DMS79 treated with DMSO at 0.1 percent for 48 hours (cell line): ENCODE measurements around the gene PPM1B.
"Not testable (repeated sequence)": the region's sequence is repeated elsewhere in the genome, so short reads cannot be mapped to it uniquely, and the experiment has no call there.

ENCODE experiments used
- DNase-seq: peaks from one replicate; lab custom pipeline; 2025; lab: John Stamatoyannopoulos, UW

The PPM1B gene

DNA sequence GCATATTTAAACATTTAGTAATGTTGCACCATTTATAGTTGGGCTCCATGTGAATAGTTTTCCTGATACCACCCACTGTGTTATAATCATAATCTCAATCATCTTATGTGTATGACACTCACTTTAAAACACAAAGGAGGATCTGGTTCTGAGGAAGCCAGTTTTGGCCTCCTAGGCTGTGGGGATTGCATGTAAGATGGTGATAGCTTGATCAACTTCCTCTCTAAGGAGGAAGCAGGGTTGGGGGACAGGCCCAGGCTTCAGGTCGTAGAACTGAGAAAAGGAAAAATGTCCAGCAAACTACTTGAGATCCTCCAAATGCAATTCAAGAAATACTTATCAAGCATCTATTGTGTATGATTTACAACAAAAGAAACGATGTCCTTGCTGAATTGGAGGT is 4.9 kb upstream of the PPM1B start:
- DNase-seq = no peak

DNA sequence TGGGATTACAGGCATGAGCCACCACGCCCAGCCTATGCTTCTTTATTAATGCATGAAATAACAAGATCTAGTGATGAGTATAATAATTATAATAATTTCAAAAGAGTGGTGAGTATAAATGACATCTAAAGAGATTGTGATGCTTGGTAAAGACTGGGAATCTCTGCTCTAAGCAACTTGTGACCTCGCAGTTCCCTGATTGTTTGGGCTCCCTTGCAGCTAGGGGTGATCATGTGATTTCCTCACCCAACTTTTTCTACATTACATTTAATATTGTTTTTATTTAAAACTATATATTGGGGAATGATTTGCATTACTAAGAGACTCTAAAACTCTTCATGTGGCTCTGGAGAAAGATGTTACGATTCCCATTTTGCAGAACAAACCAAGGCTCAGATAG is 4.1 kb upstream of the PPM1B start:
- no peak for DNase-seq

DNA sequence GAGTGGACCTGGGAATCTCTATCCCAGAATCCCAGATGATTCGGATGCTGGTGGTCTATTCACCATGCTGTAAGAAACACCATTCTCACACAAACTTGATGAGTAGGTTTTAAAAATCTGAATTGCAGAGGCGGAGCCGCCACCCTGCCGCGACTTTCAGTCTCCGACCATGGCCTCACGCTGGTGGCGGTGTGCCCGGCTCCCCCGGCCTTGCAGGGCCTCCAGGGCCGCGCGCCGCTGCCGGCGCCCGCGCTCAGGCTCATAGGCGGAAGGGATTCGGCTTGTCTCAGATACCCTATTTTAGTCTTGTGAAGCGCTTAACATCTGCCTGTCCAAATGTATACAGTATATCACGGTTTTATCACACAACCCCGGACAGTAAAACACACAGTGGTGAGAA is 2.6 kb upstream of the PPM1B start:
- DNase-seq = no peak

DNA sequence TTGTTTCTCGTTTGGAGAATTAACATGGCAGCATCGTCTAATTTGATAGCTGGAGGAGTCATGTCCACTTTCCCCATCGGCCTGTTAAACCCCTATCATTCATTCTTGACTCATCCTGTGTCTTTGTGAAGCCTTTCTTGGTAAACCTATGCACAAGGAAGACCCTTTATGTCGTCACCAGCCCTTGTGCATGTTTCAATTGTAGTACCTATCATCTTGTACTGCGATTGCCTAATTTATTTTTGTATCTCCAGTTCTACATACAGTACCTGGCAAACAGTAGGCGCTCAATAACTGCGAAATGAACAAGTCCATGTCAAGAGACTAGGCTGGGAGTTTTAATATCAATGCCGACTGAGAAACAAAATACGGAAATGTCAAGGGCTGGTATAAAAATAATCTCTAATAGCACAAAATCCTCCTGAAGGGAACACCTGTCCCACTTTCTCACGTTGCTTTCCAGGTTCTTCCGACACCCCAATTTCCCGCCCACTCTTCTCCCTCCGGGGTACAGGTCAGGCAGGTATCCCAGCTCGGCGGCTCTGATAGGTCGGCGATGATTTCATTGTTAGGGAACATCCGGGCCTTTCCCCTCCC is 1.3 kb upstream of the PPM1B start:
- DNase-seq = no peak

DNA sequence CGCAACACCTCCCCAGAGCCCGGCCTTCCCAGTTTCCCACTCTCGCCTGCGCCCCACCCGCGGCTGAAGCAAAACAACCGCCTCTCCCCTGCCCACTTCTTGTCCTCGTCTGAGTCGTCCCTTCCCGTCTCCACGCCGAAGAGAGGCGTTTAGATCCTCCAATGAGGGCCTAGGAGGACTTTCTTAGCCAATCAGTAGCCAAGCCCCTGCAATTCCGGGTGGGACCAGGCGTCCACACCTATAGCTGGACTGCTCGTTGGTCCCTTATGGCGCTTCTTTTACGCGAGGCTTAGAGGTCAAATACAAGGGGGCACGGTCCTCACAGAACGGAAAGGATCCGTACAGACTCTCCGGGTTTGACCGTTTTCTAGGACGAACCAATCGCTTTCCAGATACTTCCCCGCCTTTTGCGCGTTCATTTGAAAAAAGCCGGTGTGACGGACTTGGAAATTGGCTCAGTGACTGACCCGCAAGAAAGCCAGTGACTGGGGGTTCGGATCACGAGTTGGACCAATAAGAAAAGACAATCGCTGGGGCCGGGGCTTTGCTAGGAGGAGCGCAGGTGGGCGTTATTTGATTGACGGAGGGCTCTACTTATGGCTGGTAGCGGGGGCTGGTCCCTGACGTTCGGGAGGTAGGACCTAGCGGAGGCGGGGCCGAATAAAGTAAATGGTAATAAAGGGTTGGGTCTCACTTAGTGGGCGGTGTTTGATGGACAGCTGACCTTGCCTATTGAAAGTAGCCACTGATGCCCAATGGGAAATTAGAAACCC is 581 bp upstream of the PPM1B start:
- DNase-seq = peak; percentile 99

DNA sequence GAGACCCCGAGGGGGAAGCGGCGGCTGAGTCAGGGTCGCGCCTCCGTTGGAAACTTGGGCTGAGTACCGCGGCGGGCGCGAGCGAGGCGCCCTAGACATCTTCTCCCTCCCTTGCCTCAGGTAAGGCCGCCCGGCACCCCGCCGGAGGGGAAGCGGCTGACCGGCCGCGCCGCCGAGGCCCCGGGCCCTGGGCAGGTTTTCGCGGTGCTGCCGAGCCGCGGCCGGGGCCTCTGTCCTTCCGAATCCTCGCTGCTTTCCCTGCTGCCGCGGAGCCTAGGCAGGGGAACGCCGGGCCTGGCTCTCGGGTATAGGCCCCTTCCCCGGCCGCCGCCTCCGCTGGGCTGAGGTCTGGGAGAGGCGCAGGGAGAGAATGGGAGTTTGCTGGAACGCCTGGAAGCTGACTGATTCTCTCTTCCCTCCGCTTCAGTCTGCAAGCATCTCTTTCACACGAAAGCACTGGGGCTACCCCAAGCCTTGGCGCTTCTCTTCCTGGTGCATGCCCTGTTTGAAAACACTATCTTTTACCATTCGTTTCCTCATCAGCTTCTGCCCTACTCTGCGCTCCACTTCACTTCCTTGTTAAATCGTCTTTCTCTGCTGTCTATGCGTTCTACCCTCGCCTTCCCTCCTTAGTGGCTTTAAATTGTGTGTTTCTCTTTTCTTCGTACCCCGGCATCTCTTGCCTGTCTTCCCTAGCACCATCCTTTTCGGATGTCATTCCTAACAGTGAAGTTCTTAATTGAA is 652 bp downstream of the PPM1B start:
- peak; percentile 21 for DNase-seq

DNA sequence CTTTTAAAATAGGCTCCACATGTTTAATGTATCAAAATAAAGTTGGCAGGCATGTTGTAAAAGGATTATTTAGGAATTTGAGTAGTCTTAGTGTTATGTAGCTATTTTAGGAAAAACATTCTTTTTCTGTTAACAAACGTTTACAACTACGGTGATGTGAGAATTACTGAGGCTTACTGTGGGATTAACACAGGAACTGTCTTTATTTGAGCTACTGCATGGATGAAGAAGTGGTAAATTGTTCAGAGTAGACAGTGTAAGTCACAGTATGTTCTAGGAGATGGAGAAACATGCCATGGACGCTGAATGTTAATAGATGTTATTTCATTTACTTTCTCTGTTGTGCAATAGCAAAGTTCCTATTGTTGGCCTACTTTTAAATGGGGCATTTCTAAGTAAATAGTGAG is 1.6 kb downstream of the PPM1B start:
- DNase-seq = peak; percentile 13

DNA sequence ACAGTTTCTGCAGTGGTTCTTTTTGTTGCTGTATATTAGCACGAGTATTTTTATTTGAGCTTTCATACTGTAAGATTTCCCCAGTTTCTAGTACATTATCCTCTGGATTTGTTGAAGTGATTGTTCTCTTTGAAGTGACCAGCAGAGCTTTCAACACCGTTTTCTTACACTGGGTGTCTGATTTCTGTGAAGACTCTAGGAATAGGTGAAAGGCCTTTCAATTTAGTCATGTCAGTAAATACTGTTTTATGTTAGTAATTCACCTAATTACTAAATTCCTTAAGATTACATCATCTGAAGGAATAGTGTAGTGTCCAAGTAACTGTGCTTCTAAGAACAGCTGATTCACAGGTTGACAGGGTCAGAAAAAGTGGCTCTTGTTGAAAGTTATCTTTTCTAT is 2.3 kb downstream of the PPM1B start:
- DNase-seq = no peak

DNA sequence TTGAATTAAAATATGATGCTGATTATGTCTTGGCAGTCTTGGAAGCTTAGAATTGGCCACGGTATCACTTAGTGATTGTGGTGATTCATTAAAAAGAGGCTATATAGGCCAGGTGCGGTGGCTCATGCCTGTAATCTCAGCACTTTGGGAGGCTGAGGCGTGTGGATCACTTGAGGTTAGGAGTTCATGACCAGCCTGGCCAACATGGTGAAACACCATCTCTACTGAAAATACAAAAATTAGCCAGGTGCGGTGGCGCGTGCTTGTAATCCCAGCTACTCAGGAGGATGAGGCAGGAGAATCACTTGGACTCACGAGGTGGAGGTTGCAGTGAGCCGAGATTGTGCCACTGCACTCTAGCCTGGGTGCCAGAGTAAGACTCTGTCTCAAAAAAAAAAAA is 2.8 kb downstream of the PPM1B start:
- not testable (repeated sequence) for DNase-seq

DNA sequence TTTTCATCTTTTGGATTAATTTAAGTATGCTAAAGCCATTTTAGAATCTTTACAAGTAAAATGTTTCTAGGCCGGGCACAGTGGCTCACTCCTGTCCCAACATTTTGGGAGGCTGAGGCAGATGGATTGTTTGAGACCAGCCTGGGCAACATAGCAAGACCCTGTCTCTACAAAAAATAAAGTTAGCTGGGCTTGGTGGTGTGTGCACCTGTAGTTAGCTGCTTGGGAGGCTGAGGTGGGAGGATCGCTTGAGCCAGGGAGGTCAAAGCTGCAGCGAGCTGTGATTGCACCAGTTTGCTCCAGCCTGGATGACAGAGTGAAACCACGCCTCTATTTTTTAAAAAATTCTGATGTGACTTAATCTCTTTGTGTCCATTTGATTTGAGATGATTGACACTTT is 3.9 kb downstream of the PPM1B start:
- no peak for DNase-seq

DNA sequence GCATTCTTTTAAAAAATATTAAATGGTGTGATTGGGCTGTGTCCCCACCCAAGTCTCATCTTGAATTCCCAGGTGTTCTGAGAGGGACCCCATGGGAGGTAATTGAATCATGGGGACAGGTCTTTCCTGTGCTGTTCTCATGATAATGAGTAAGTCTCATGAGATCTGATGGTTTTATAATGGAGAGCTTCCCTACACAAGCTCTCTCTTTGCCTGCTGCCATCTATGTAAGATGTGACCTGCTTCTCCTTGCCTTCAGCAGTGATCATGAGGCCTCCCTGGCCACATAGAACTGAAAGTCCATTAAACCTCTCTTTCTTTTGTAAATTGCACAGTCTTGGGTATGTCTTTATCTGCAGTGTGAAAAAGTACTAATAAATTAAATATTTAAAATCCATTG is 10.3 kb downstream of the PPM1B start:
- no peak for DNase-seq

DNA sequence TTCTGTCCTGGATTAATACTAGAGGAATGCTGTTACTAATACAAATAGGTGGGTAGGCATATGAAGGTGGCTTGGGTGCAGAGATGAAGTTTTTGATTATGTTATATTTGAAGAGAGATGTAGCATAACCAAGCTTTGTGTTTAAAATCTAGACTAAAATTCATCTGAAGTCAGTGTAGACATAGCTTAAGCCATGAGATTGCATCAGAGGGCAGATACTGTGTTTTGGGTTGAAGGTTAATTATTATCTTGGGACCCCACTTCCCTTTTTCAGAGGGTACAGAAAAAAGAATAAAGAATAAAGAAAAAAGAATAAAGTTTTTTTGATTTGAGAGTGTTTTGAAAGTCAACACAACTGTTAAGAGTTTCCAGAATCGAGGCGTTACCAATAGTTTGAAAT is 13.0 kb downstream of the PPM1B start:
- no peak for DNase-seq

DNA sequence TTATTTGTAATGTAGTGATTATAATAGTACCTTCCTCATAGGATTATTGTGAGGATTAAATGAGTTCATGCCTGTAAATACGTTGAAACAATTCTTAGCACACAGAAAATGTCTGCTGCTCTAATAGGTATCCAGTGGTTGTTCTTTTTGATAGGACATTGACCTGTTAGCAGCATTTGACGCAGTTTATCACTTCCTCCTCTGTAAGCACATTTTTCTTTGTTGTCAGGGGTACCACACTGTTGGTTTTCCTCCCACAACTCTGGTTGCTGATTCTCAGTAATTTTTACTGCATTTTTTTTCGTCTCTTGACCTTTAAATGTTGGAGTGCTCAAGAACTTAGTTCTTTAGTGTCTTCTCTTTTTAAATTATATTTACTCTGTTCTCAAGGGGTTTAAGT is 15.4 kb downstream of the PPM1B start:
- DNase-seq = no peak

DNA sequence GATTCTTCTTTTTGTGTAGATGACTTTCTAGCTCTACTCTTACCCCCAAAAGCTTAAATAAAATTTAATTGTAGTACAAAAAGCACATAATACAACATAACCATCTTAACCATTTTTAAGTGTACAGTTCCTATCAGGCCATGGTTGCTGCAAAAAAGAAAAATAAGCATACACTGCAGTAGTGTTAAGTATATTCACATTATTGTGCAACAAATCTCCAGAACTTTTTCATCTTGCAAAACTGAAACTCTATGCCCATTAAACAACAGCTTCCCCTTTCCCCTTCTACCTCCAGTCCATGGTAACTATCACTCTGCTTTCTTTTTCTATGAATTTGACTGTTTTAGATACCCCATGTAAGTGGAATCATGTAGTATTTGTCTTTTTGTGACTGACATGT is 18.1 kb downstream of the PPM1B start:
- no peak for DNase-seq

DNA sequence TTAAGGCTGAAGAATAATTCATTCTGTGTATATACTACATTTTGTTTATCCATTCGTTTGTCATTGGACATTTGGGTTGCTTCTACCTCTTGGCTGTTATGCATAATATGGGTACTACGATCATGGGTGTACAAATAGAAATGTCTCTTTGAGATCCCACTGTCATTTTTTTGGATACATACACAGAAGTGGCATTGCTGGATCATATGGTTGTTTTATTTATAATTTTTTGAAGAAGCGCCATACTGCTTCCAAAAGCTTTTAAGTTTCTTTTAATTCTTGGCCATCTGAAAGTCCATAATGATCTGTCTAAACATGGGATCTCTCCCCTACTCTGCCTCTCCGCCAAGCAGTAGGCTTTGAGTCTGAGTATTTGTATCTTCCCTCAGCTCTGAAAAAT is 18.6 kb downstream of the PPM1B start:
- no peak for DNase-seq

DNA sequence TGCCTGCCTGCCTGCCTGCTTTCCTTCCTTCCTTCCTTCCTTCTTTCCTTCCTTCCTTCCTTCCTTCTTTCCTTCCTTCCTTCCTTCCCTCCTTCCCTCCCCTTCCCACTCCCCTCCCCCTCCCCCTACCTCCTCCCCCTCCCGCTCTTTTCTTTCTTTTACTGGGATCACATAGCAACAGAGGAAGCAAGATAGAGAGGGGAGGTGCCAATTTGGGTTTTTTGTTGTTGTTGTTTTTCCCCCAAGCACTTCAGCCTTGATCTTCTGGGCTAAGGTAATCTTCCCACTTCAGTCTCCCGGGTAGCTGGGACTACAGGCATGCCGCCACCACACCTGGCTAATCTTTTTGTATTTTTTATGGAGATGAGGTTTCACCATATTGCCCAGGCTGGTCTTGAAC is 20.0 kb downstream of the PPM1B start:
- DNase-seq = no peak

DNA sequence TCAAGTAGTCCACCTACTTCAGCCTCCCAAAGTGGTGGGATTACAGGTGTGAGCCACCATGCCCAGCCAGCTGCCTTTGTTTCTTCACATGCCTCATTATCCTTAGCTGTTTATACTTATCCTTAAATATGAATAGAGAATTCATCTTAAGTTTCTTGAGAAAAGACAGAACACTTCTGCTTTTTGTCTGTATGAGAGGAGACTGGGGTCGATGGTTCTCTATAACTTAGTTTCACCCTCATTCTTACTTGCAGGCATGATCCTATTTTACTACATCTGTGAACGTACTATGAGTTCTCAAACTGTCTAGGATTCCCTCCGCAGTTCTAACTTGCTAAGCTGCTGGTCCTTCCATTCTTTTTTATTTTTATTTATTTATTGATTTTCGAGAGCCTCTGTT is 20.4 kb downstream of the PPM1B start:
- DNase-seq = no peak

DNA sequence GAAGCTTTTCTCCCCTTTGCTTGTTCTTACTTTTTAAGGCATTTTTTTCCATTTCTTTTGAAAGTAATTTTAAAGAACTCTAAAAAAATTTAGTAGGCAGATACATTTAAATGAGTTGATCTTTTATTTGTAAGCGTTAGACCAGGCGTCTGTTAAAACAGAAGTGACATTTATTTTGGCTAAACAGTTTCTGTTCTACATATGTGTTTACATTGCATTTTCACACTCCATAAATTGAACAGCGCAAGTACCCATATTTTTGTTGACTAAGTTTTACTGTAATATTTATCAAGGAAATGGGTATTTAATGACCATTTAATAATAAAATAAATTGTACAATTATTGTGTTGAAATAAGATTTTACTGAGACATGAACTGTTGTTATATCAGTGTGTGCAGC is 21.9 kb downstream of the PPM1B start:
- DNase-seq = no peak

DNA sequence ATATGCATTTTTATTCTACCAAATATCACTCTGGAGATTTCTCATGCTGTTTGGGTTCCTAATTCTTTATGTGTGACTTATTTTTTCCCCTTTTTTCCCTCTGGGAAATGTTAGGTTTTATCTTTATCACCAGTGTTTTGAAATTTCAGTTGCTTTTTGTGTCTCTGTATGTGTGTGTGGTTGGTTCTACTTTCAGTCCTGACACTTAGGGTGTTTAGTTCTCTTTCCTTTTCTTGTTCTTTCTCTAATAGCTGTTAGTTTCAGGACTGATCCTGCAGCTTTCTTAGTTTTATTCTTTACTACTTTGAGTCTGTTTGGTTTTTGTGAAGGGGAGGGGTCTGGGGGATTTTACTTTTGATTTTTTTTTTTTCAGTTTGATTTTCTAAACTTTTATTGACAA is 23.1 kb downstream of the PPM1B start:
- DNase-seq = no peak

DNA sequence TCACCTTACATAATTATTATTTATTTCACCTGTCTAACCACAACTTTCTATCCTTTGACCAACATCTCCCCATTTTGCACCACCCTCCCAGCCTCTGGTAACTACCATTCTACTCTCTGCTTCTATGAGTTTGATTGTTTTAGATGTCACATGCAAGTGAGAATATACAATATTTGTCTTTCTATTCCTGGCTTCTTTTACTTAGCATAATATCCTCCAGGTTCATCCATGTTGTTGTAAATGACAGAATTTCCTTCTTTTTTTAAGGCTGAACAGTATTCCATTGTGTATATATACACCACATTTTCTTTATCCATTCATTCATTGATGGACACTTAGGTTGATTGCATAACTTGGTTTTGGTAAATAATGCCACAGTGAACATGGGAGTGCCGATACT is 24.0 kb downstream of the PPM1B start:
- DNase-seq = no peak

DNA sequence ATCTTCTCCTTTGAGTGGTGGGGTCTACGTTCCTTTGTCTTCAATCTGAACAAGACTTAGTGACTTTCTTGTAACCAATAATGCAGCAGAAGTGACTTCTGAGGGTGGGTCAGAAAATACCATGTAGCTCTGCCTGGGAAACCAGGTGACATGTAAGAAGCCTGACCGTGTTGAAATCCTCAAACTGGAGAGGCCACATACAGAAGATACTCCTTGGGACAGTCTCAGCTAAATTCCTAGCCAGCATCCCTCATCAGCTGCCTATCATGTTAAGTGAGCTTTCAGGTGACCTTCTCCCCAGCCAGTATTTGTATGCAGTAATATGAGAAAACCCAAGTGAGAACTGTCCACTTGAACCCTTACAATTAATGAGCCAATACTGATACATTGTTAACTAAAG is 27.0 kb downstream of the PPM1B start:
- DNase-seq = no peak

DNA sequence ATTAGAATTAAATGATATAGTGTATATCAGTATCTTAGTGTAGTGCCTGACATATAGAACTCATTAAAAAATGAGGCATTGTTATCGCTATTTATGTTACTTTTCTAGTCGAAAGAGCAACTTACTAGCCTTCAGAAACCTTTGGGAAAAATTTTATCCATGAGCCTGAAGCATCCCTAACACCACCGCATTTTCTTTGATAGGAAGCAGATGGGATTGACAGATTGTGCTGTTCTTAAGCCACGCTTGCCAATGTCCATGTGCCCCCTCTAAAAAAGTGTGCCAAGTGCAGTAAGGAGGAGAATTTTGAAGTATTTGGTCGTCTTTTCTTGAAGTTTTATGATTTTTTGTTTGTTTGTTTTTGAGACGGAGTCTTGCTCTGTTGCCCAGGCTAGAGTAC is 29.1 kb downstream of the PPM1B start:
- no peak for DNase-seq

DNA sequence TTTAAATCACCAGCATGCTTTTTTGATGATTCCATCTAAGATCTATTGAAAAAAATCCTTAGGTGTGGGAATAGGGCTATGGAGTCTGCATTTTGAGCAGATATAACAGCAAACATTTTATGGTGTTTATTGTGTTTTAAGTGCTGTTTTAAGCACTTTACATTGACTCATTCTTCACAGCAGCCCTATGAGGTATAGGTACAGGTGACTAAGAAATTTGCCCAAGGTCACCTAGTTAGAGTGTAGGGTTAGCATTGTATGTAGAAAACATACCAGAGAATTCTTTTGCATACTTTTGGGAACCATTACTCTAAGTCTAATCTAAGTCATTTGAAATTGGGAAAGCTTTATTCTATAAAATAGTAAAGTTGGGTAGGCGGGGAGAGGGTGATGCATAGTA is 31.3 kb downstream of the PPM1B start:
- no peak for DNase-seq
